Hematopoietic multipotent progenitor cell treated with erythropoietin and hydrocortisone succinate and interleukin-3 and kit ligand, for 17 days (in vitro differentiated cells): Measurements from ENCODE around the gene CMTM1.
A peak's percentile ranks its signal among the peaks of the same experiment; 100 is the strongest.

Source experiments
- DNase-seq: peaks from one replicate; pipeline ENCODE4 v3.0.0-alpha.2; 2015; ENCODE audit warnings: low spot score

Gene CMTM1

GRCh38 chr16:66538910-66539309 lies 27.3 kb upstream of the CMTM1 start:
- DNase-seq = no peak

GRCh38 chr16:66539623-66540469 lies 26.4 kb upstream of the CMTM1 start:
- no peak for DNase-seq

- no peak for DNase-seq
Measured at GRCh38 chr16:66541388-66542355, 24.6 kb upstream of the CMTM1 start.

- no peak for DNase-seq
Measured at GRCh38 chr16:66542396-66542795, 23.8 kb upstream of the CMTM1 start.

- DNase-seq = no peak
Measured at GRCh38 chr16:66543541-66543940, 22.7 kb upstream of the CMTM1 start.

GRCh38 chr16:66544016-66544757 lies 22.1 kb upstream of the CMTM1 start:
- DNase-seq = no peak

- no peak for DNase-seq
Measured at GRCh38 chr16:66547101-66547989, 18.9 kb upstream of the CMTM1 start.

- no peak for DNase-seq
Measured at GRCh38 chr16:66548068-66548467, 18.2 kb upstream of the CMTM1 start.

GRCh38 chr16:66548868-66549267 lies 17.4 kb upstream of the CMTM1 start:
- no peak for DNase-seq

- DNase-seq = no peak
Measured at GRCh38 chr16:66549284-66550131, 16.7 kb upstream of the CMTM1 start, which contains the start of gene TK2. TK2 (minus strand) TSS chr16:66550122; CDS start chr16:66550061, 61 bp downstream.

GRCh38 chr16:66551348-66551759 lies 14.9 kb upstream of the CMTM1 start:
- DNase-seq = peak; percentile 48

GRCh38 chr16:66551788-66552285 lies 14.4 kb upstream of the CMTM1 start:
- no peak for DNase-seq

- peak; percentile 96 for DNase-seq
Measured at GRCh38 chr16:66552286-66553177, 13.7 kb upstream of the CMTM1 start, which contains the start of gene CKLF. CKLF (plus strand) TSS chr16:66552576; CDS start chr16:66552716, 140 bp downstream.

- DNase-seq = peak; percentile 14
Measured at GRCh38 chr16:66553223-66553622, 13.0 kb upstream of the CMTM1 start.

GRCh38 chr16:66554021-66554420 lies 12.2 kb upstream of the CMTM1 start:
- DNase-seq = no peak

- DNase-seq = no peak
Measured at GRCh38 chr16:66554495-66554894, 11.7 kb upstream of the CMTM1 start.

GRCh38 chr16:66560107-66560506 lies 6.1 kb upstream of the CMTM1 start:
- DNase-seq = no peak

- no peak for DNase-seq
Measured at GRCh38 chr16:66561381-66562080, 4.7 kb upstream of the CMTM1 start.
